Fibroblast of lung (primary cell): ENCODE results near the gene PIEZO2. TPM values are rescaled to one million over a fixed set of nuclear protein-coding genes. Genes with fewer than 3 reads are reported as not detected.

Experiments
- DNase-seq, 2 donors: peaks; one replicate each; pipeline versions ENCODE4 v3.0.0 to v3.0.0-alpha.2; 2010; ENCODE audit warnings: low read depth in 2 of 2
- H2AFZ ChIP-seq: 2 replicates; pipeline ENCODE4 v1.5.1; 2012; ENCODE audit warnings: low read length, control low read depth, inconsistent platforms
- H3K27ac ChIP-seq: 2 replicates; pipeline ENCODE4 v1.5.1; 2011; ENCODE audit warnings: low read length, control low read depth; ENCODE audit not compliant: insufficient read depth
- H3K27me3 ChIP-seq: 2 replicates; pipeline ENCODE4 v1.5.1; 2011; ENCODE audit warnings: mild to moderate bottlenecking, low read length; ENCODE audit not compliant: control insufficient read depth, insufficient read depth
- H3K36me3 ChIP-seq: 2 replicates; pipeline ENCODE4 v1.5.1; 2011; ENCODE audit warnings: low read length; ENCODE audit not compliant: control insufficient read depth, insufficient read depth
- H3K4me1 ChIP-seq: 2 replicates; pipeline ENCODE4 v1.5.1; 2011; ENCODE audit warnings: low read length; ENCODE audit not compliant: control insufficient read depth, insufficient read depth; ENCODE audit errors: extremely low read depth
- H3K4me2 ChIP-seq: 2 replicates; pipeline ENCODE4 v1.5.1; 2011; ENCODE audit warnings: low read length, control low read depth; ENCODE audit not compliant: insufficient read depth; ENCODE audit errors: extremely low read depth
- H3K4me3 ChIP-seq, 4 experiments: fragments of 200-600 bp in 1 of 4; sonication (generic) in 1 of 4; replicated peaks in 1 of 4; 2 replicates each; pipeline ENCODE4 v1.5.1; 2011 to 2016; ENCODE audit warnings: low read length in 4 of 4, low read depth in 3 of 4, mild to moderate bottlenecking in 3 of 4, control low read depth in 2 of 4, inconsistent platforms in 1 of 4, mixed read lengths in 1 of 4; ENCODE audit not compliant: insufficient read depth in 1 of 4; ENCODE audit errors: control extremely low read depth in 1 of 4
- H3K79me2 ChIP-seq: 2 replicates; pipeline ENCODE4 v1.5.1; 2012; ENCODE audit warnings: mild to moderate bottlenecking, low read length, inconsistent platforms; ENCODE audit not compliant: control insufficient read depth, insufficient read depth
- H3K9ac ChIP-seq: 2 replicates; pipeline ENCODE4 v1.5.1; 2011; ENCODE audit warnings: mild to moderate bottlenecking, low read length, control low read depth; ENCODE audit not compliant: insufficient read depth
- H3K9me3 ChIP-seq: 2 replicates; pipeline ENCODE4 v1.5.1; 2012; ENCODE audit warnings: low read depth, low read length; ENCODE audit not compliant: control insufficient read depth, insufficient read depth
- H4K20me1 ChIP-seq: 2 replicates; pipeline ENCODE4 v1.5.1; 2011; ENCODE audit warnings: low read length; ENCODE audit not compliant: control insufficient read depth, insufficient read depth; ENCODE audit errors: extremely low read depth
- EZH2 ChIP-seq: IDR thresholded peaks from 2 replicates; pipeline ENCODE4 v1.5.1; 2012; ENCODE audit warnings: low read length, control low read depth, mild to moderate bottlenecking; ENCODE audit errors: missing control alignments
- polyA plus RNA-seq, 2 donors: library from polyadenylated mRNA; depleted of rRNA in 1 of 2; stranded (reverse) in 1 of 2; unstranded in 1 of 2; fragments of >200 nt; gene quantifications; 2 replicates each; pipeline ENCODE4 v1.2.1, GENCODE V29; 2011 to 2012; ENCODE audit warnings: missing spikeins in 1 of 2
- total RNA-seq: library from RNA; depleted of rRNA; stranded (reverse); fragments of >200 nt; gene quantifications from 2 replicates; pipeline ENCODE4 v1.2.1, GENCODE V29; 2014
- TF ChIP-seq, protein P1 (sequence below), 2 donors: IDR thresholded peaks in 1 of 2; conservative IDR thresholded peaks in 1 of 2; 1 replicate in 1 of 2; 2 replicates in 1 of 2; pipeline ENCODE4 v1.5.1; 2011 to 2012; ENCODE audit warnings: low read length in 2 of 2, control low read depth in 1 of 2, inconsistent platforms in 1 of 2, low read depth in 1 of 2, mild to moderate bottlenecking in 1 of 2

Gene PIEZO2
- total and polyA plus RNA-seq, 2 donors (not counting 1 experiment from before 2014, with no cell fraction given), result 1.2 to 6.6 TPM

DNA sequence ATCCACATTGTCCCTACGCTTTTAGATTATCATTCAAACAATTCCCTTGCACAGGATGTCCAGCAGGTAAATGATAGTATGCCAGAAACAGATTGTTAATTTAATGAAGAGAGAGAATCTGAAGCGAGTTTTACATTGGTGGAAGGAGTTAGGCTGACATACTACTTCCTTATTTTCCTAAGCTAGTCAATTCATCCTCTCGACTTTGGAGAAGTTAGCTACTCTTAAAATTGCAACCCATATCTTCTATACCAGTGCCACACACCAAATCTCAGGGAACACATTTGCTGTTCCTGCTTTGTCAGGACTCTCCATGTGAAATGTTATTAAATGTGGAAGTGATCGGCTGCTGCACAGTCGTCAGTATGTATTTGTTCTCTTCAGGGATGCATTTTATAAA is 374.3 kb downstream of the PIEZO2 start:
- no peak for DNase-seq
- Histone ChIP-seq H3K9ac (no peak overlapping the region), H3K4me2 (no peak overlapping the region), H3K27ac (no peak overlapping the region), H3K4me1 (no peaks in the 10 kb centered on the region), H3K79me2 (no peaks in the 10 kb centered on the region), H3K9me3 (no peaks in the 10 kb centered on the region), H3K36me3 (no peaks in the 10 kb centered on the region), H3K4me3 (no peak overlapping the region), H2AFZ (no peak overlapping the region), H4K20me1 (peaks cover 2% of the 10 kb centered on the region), H3K27me3 (no peaks in the 10 kb centered on the region)
- TF ChIP-seq, protein P1, sequence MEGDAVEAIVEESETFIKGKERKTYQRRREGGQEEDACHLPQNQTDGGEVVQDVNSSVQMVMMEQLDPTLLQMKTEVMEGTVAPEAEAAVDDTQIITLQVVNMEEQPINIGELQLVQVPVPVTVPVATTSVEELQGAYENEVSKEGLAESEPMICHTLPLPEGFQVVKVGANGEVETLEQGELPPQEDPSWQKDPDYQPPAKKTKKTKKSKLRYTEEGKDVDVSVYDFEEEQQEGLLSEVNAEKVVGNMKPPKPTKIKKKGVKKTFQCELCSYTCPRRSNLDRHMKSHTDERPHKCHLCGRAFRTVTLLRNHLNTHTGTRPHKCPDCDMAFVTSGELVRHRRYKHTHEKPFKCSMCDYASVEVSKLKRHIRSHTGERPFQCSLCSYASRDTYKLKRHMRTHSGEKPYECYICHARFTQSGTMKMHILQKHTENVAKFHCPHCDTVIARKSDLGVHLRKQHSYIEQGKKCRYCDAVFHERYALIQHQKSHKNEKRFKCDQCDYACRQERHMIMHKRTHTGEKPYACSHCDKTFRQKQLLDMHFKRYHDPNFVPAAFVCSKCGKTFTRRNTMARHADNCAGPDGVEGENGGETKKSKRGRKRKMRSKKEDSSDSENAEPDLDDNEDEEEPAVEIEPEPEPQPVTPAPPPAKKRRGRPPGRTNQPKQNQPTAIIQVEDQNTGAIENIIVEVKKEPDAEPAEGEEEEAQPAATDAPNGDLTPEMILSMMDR (conservative IDR thresholded peaks at IDR 0.05 in 1 of 2, IDR thresholded peaks at IDR 0.05 in 1 of 2; ENCODE audit: low read depth in 1 of 2, low read length in 2 of 2), result no peak
- no peak for TF ChIP-seq EZH2

DNA sequence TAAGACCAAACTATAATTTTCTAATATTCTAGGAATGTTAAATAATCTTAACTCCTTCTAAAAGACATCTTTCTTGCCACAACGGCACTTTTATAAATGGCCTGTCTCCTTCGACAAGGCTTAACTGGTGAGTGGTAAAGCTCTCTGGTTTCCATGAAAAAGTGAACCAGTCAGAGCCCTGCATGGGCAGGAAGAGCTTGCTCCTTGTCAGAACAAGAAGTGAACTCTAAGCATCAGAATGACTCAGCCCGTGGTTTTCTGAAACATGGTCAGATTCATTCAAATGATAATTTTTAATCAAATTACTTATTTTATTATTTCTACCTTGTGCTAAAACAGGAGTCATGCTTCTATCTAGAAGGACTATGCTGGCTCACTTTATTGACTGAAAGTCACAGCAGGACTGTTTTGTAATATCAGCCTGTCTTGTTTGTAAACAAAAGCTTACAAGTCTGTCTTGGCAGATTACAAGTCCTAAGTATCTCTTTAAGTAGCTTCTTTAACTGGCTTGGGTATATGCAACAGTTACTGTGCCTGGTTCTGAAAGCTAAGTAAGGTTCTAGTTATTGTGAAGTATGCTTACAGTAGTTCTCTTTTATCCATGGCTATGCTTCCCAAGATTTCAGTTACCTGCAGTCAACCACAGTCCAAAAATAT is 378.2 kb downstream of the PIEZO2 start:
- Histone ChIP-seq H3K79me2 (no peaks in the 10 kb centered on the region), H3K27me3 (no peaks in the 10 kb centered on the region), H4K20me1 (peaks cover 2% of the 10 kb centered on the region), H3K4me3 (no peak overlapping the region), H3K27ac (no peak overlapping the region), H2AFZ (no peak overlapping the region), H3K4me1 (no peaks in the 10 kb centered on the region), H3K36me3 (no peaks in the 10 kb centered on the region), H3K9ac (no peak overlapping the region), H3K4me2 (no peak overlapping the region), H3K9me3 (no peaks in the 10 kb centered on the region)
- TF ChIP-seq, protein P1 (conservative IDR thresholded peaks at IDR 0.05 in 1 of 2, IDR thresholded peaks at IDR 0.05 in 1 of 2; ENCODE audit: low read depth in 1 of 2, low read length in 2 of 2), result no peak
- TF ChIP-seq EZH2, result no peak
- DNase-seq, result peak; percentile 7 to 37

DNA sequence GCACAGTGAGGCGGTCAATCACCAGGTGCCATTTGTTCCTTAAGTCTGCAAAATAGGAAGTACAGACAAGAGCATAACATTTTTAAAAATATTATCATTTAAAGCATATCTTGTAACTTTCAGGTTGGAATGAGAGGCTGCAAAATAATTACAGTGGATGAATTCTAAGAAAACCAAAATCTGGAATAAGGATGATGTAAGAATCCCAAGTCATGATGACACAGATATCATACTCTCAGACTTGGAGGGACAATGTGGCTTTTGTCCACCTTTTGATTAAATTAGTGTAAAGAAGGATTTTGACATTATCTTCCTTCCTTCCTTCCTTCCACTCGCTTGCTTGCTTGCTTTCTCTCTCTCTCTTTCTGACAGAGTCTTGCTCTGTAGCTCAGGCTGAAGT is 379.1 kb downstream of the PIEZO2 start:
- Histone ChIP-seq H3K79me2 (no peaks in the 10 kb centered on the region), H3K9me3 (no peaks in the 10 kb centered on the region), H3K36me3 (no peaks in the 10 kb centered on the region), H3K27me3 (no peaks in the 10 kb centered on the region), H4K20me1 (peaks cover 2% of the 10 kb centered on the region), H3K4me3 (no peak overlapping the region), H3K9ac (no peak overlapping the region), H3K4me1 (no peaks in the 10 kb centered on the region), H3K4me2 (no peak overlapping the region), H3K27ac (no peak overlapping the region), H2AFZ (no peak overlapping the region)
- DNase-seq, result no peak
- no peak for TF ChIP-seq EZH2
- TF ChIP-seq, protein P1 (conservative IDR thresholded peaks at IDR 0.05 in 1 of 2, IDR thresholded peaks at IDR 0.05 in 1 of 2; ENCODE audit: low read depth in 1 of 2, low read length in 2 of 2), result no peak
